KOPT-K1 (cell line): ENCODE data around the gene MYH9.
"Not testable (repeated sequence)": the region's sequence is repeated elsewhere in the genome, so short reads cannot be mapped to it uniquely, and the experiment has no call there.

ENCODE experiments used
- H3K27ac ChIP-seq: fragments of 200-600 bp; sonication (generic); 2 replicates; pipeline ENCODE4 v1.5.1; 2016; ENCODE audit warnings: antibody characterized with exemption, mild to moderate bottlenecking, low read depth, low read length; ENCODE audit not compliant: poor library complexity, severe bottlenecking
- H3K36me3 ChIP-seq: fragments of 200-600 bp; sonication (generic); 2 replicates; pipeline ENCODE4 v1.5.1; 2017; ENCODE audit warnings: antibody characterized with exemption, mild to moderate bottlenecking, low read length, moderate library complexity; ENCODE audit not compliant: insufficient read depth
- H3K9me3 ChIP-seq: fragments of 200-600 bp; sonication (generic); 2 replicates; pipeline ENCODE4 v1.5.1; 2017; ENCODE audit warnings: antibody characterized with exemption, low read length, mild to moderate bottlenecking; ENCODE audit not compliant: insufficient read depth, poor library complexity, severe bottlenecking

The MYH9 gene

GRCh38 chr22:36300396-36301212 is 87.2 kb downstream of the MYH9 start:
- H3K27ac ChIP-seq, result no peak overlapping the region
- H3K9me3 ChIP-seq, result no peaks in the 10 kb centered on the region
- peaks cover 100% of the 10 kb centered on the region for H3K36me3 ChIP-seq

GRCh38 chr22:36299911-36300310 is 87.9 kb downstream of the MYH9 start:
- no peaks in the 10 kb centered on the region for H3K9me3 ChIP-seq
- no peak overlapping the region for H3K27ac ChIP-seq
- peaks cover 100% of the 10 kb centered on the region for H3K36me3 ChIP-seq

GRCh38 chr22:36299295-36299694 is 88.5 kb downstream of the MYH9 start:
- Histone ChIP-seq H3K36me3 (peaks cover 100% of the 10 kb centered on the region), H3K27ac (no peak overlapping the region), H3K9me3 (no peaks in the 10 kb centered on the region)

GRCh38 chr22:36298601-36299000 is 89.2 kb downstream of the MYH9 start:
- Histone ChIP-seq H3K27ac (no peak overlapping the region), H3K36me3 (peaks cover 100% of the 10 kb centered on the region), H3K9me3 (no peaks in the 10 kb centered on the region)

- Histone ChIP-seq H3K36me3 (peaks cover 100% of the 10 kb centered on the region), H3K27ac (no peak overlapping the region), H3K9me3 (no peaks in the 10 kb centered on the region)
Observed at GRCh38 chr22:36298118-36298517, 89.6 kb downstream of the MYH9 start.

GRCh38 chr22:36297568-36297967 is 90.2 kb downstream of the MYH9 start:
- H3K27ac ChIP-seq, result no peak overlapping the region
- peaks cover 100% of the 10 kb centered on the region for H3K36me3 ChIP-seq

GRCh38 chr22:36296690-36297089 is 91.1 kb downstream of the MYH9 start:
- peaks cover 11% of the 10 kb centered on the region for H3K9me3 ChIP-seq
- peaks cover 100% of the 10 kb centered on the region for H3K36me3 ChIP-seq
- H3K27ac ChIP-seq, result no peak overlapping the region

More at GRCh38 chr22:36297568-36297967, 90.2 kb downstream of the MYH9 start:
- H3K9me3 ChIP-seq, result peaks cover 2% of the 10 kb centered on the region

GRCh38 chr22:36295247-36295646 is 92.5 kb downstream of the MYH9 start:
- Histone ChIP-seq H3K36me3 (peaks cover 88% of the 10 kb centered on the region), H3K27ac (no peak overlapping the region), H3K9me3 (peaks cover 13% of the 10 kb centered on the region)

- H3K27ac ChIP-seq, result no peak overlapping the region
- peaks cover 87% of the 10 kb centered on the region for H3K36me3 ChIP-seq
- peaks cover 13% of the 10 kb centered on the region for H3K9me3 ChIP-seq
Observed at GRCh38 chr22:36294801-36295200, 93.0 kb downstream of the MYH9 start.

GRCh38 chr22:36294293-36294620 is 93.5 kb downstream of the MYH9 start:
- Histone ChIP-seq H3K9me3 (peaks cover 13% of the 10 kb centered on the region), H3K36me3 (peaks cover 87% of the 10 kb centered on the region), H3K27ac (no peak overlapping the region)

GRCh38 chr22:36293606-36294292 is 94.0 kb downstream of the MYH9 start:
- Histone ChIP-seq H3K27ac (no peak overlapping the region), H3K36me3 (peaks cover 87% of the 10 kb centered on the region), H3K9me3 (peaks cover 13% of the 10 kb centered on the region)

- H3K27ac ChIP-seq, result no peak overlapping the region
- H3K36me3 ChIP-seq, result peaks cover 87% of the 10 kb centered on the region
- H3K9me3 ChIP-seq, result peaks cover 13% of the 10 kb centered on the region
Observed at GRCh38 chr22:36292823-36293530, 94.8 kb downstream of the MYH9 start.

GRCh38 chr22:36291831-36292740 is 95.7 kb downstream of the MYH9 start:
- H3K36me3 ChIP-seq, result peaks cover 87% of the 10 kb centered on the region
- no peak overlapping the region for H3K27ac ChIP-seq

GRCh38 chr22:36290391-36291075 is 97.2 kb downstream of the MYH9 start:
- not testable (repeated sequence) for H3K27ac ChIP-seq
- H3K9me3 ChIP-seq, result peaks cover 13% of the 10 kb centered on the region
- H3K36me3 ChIP-seq, result peaks cover 87% of the 10 kb centered on the region

More at GRCh38 chr22:36291831-36292740, 95.7 kb downstream of the MYH9 start:
- H3K9me3 ChIP-seq, result peaks cover 13% of the 10 kb centered on the region
